Effector memory CD4-positive, alpha-beta T cell (primary cell): Measurements from ENCODE around the gene HIGD1B.
"Not testable (repeated sequence)": the region's sequence is repeated elsewhere in the genome, so short reads cannot be mapped to it uniquely, and the experiment has no call there.

Experiments
- DNase-seq, 3 donors: peaks; one replicate each; pipeline ENCODE4 v3.0.0-alpha.2; 2020
- H3K27ac ChIP-seq: 2 replicates; pipeline ENCODE4 v1.7.0; 2013; ENCODE audit warnings: mild to moderate bottlenecking, low read length, moderate library complexity; ENCODE audit not compliant: insufficient read depth, poor library complexity, severe bottlenecking
- H3K27me3 ChIP-seq: replicated peaks from 2 replicates; pipeline ENCODE4 v1.7.0; 2013; ENCODE audit warnings: mild to moderate bottlenecking, low read length; ENCODE audit not compliant: insufficient read depth, control insufficient read depth, poor library complexity, severe bottlenecking
- H3K36me3 ChIP-seq: 2 replicates; pipeline ENCODE4 v1.7.0; 2013; ENCODE audit warnings: mild to moderate bottlenecking, low read length, moderate library complexity; ENCODE audit not compliant: control insufficient read depth, insufficient read depth
- H3K4me1 ChIP-seq: 2 replicates; pipeline ENCODE4 v1.7.0; 2013; ENCODE audit warnings: low read length, mild to moderate bottlenecking; ENCODE audit not compliant: control insufficient read depth, insufficient read depth, poor library complexity, severe bottlenecking
- H3K4me3 ChIP-seq: 2 replicates; pipeline ENCODE4 v1.7.0; 2013; ENCODE audit warnings: low read length, low read depth, mild to moderate bottlenecking; ENCODE audit not compliant: insufficient read depth, poor library complexity, severe bottlenecking
- H3K9me3 ChIP-seq: 2 replicates; pipeline ENCODE4 v1.7.0; 2013; ENCODE audit warnings: mild to moderate bottlenecking, low read length, moderate library complexity; ENCODE audit not compliant: control insufficient read depth
- total RNA-seq, 3 donors: gene quantifications; one replicate each; lab custom pipeline; 2026; lab: John Stamatoyannopoulos, UW

The HIGD1B gene
- 0 reads per million in 3 donors for total RNA-seq

GRCh38 chr17:44847586-44847985 lies at the start of gene HIGD1B:
HIGD1B (plus strand) TSS chr17:44847883; CDS start chr17:44848153, 270 bp downstream.
- Histone ChIP-seq H3K36me3 (peaks cover 17% of the 10 kb centered on the region), H3K4me3 (no peak within 1 kb of the TSS), H3K27me3 (no peaks in the 10 kb centered on the region), H3K9me3 (no peaks in the 10 kb centered on the region), H3K27ac (no peak within 1 kb of the TSS), H3K4me1 (no peaks in the 10 kb centered on the region)
- no peak for DNase-seq

DNA sequence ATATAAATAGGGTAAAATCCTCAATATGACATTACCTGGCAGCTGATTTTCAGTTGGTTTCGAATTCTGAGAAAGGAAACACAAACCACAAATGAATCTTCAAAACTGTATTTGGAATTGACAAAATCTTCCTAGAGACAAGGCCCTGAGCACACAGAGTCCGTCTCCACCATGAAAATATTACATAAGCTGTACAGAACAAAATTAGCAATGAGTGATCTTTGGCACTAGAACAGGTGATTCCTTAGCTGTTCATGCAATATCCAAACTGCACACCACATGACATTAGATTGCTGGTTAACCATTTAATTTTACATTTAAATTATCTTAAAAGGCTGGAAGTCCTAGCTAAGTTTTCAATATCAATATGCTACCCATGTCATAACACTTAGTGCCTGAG lies 49.3 kb upstream of the HIGD1B start:
- no peaks in the 10 kb centered on the region for H3K36me3 ChIP-seq
- H3K4me3 ChIP-seq, result no peak overlapping the region
- H3K9me3 ChIP-seq, result no peaks in the 10 kb centered on the region
- no peak for DNase-seq
- H3K27ac ChIP-seq, result no peak overlapping the region
- H3K27me3 ChIP-seq, result no peaks in the 10 kb centered on the region
- no peaks in the 10 kb centered on the region for H3K4me1 ChIP-seq

GRCh38 chr17:44801880-44802279 lies 45.8 kb upstream of the HIGD1B start:
- Histone ChIP-seq H3K27ac (no peak overlapping the region), H3K4me3 (no peak overlapping the region), H3K4me1 (no peaks in the 10 kb centered on the region), H3K9me3 (no peaks in the 10 kb centered on the region), H3K36me3 (no peaks in the 10 kb centered on the region), H3K27me3 (no peaks in the 10 kb centered on the region)
- no peak for DNase-seq

- no peaks in the 10 kb centered on the region for H3K9me3 ChIP-seq
- no peaks in the 10 kb centered on the region for H3K36me3 ChIP-seq
- no peak overlapping the region for H3K27ac ChIP-seq
- H3K4me3 ChIP-seq, result no peak overlapping the region
- no peaks in the 10 kb centered on the region for H3K27me3 ChIP-seq
- DNase-seq, result no peak
- H3K4me1 ChIP-seq, result no peaks in the 10 kb centered on the region
Measured at GRCh38 chr17:44804302-44805089, 43.2 kb upstream of the HIGD1B start.

DNA sequence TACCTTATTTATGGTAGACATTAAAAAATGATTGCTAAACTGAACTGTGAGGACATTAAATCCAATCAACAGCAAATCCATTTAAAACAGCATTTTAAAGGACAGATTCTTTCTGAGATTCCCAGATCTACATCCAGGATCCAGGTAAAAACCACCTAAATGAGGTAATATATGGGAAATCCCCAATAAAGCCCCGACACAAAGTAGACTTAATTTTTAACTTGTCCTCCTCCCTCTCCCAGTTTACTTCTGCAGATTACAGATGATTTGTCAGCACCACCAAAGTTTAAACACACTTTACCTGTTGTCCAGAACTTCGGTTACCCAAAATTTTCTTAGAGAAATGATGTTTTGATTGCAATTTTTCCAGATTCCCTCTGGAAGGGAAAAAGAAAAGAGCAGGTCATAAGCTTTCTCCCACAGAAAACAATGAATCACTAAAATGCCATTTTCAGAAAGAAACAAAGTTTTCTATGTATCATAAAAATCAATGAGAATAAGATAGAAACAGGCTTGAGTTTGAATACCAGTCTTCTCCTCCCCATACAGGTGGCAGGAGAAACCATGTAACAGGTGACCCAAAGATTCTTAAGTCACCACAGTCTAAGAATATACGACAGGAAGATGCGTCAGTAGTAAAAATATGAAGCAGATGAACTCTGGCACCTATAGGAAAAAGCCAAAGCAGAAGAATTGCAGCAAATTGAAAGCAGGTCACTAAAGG lies 40.4 kb upstream of the HIGD1B start:
- no peaks in the 10 kb centered on the region for H3K9me3 ChIP-seq
- no peak for DNase-seq
- H3K4me1 ChIP-seq, result no peaks in the 10 kb centered on the region
- H3K4me3 ChIP-seq, result no peak overlapping the region
- no peak overlapping the region for H3K27ac ChIP-seq
- H3K36me3 ChIP-seq, result no peaks in the 10 kb centered on the region
- no peaks in the 10 kb centered on the region for H3K27me3 ChIP-seq

DNA sequence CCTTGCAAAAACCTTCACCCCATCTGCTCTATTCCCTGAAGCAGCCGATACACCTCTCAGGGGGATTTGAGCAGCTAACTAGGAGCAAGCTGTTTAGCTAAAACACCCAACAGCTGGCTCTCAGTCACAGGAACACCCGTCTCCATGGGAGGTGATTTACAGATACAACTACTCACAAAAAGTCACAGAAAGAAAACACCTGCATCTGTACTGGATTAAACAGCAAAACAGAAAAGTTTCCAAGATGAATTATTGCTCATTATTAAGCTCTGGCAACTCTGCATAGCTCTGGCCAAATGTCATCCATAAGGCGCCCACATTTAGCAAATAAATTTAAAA lies 39.9 kb upstream of the HIGD1B start:
- H3K4me1 ChIP-seq, result no peaks in the 10 kb centered on the region

DNA sequence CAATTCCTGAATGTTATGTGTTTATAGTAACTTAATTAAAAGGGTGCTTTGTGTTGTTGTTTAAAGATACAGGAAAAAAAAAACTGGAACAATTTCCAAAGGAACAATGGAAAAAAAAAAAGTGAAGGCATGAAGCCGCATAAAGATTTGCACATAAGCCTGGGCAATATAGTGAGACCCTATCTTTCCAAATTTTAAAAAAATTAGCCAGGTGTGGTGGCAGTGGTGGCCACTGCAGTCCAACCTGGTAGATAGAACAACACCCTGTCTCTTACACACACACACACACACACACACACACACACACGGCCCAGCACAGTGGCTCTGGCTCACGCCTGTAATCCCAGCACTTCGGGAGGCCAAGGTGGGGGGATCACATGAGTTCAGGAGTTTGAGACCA lies 39.5 kb upstream of the HIGD1B start:
- H3K4me3 ChIP-seq, result no peak overlapping the region
- DNase-seq, result no peak
- no peaks in the 10 kb centered on the region for H3K27me3 ChIP-seq
- H3K27ac ChIP-seq, result no peak overlapping the region
- H3K4me1 ChIP-seq, result no peaks in the 10 kb centered on the region
- no peaks in the 10 kb centered on the region for H3K36me3 ChIP-seq
- no peaks in the 10 kb centered on the region for H3K9me3 ChIP-seq

More for the DNA sequence above, 39.9 kb upstream of the HIGD1B start:
- Histone ChIP-seq H3K9me3 (no peaks in the 10 kb centered on the region), H3K36me3 (no peaks in the 10 kb centered on the region), H3K4me3 (no peak overlapping the region), H3K27ac (no peak overlapping the region), H3K27me3 (no peaks in the 10 kb centered on the region)
- no peak for DNase-seq

DNA sequence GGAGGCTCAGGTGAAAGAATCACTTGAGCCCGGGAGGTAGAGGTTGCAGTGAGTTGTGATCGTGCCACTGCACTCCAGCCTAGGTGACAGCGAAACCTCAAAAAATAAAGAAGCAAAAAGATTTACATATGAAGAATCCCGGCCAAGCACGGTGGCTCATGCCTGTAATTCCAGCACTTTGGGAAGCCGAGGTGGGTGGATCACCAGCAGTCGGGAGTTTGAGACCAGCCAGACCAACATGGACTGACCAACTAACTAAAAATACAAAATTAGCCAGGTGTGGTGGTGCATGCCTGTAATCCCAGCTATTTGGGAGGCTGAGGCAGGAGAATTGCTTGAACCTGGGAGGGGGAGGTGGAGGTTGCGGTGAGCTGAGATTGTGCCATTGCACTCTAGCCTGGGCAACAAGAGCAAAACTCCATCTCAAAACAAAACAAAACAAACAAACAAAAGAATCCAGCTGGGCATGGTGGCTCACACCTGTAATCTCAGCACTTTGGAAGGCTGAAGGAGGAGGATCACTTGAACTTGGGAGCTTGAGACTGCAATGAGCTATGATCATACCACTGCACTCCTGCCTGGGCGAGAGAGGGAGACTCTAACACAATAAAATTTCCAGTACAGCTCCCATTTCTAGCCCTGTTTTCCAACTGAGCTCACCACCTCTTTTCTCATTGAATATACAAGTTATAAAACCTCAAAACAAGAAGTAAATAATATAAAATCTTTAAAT lies 38.9 kb upstream of the HIGD1B start:
- not testable (repeated sequence) for H3K27ac ChIP-seq, DNase-seq, H3K4me1 ChIP-seq, H3K36me3 ChIP-seq, H3K9me3 ChIP-seq, H3K27me3 ChIP-seq, H3K4me3 ChIP-seq

GRCh38 chr17:44812263-44812662 lies 35.4 kb upstream of the HIGD1B start:
- no peaks in the 10 kb centered on the region for H3K36me3 ChIP-seq
- no peak for DNase-seq
- H3K27ac ChIP-seq, result no peak overlapping the region
- H3K9me3 ChIP-seq, result no peaks in the 10 kb centered on the region
- no peaks in the 10 kb centered on the region for H3K27me3 ChIP-seq
- no peak overlapping the region for H3K4me3 ChIP-seq
- H3K4me1 ChIP-seq, result no peaks in the 10 kb centered on the region

- H3K27me3 ChIP-seq, H3K4me3 ChIP-seq, H3K27ac ChIP-seq: not testable (repeated sequence)
Measured at GRCh38 chr17:44818508-44818907, 29.2 kb upstream of the HIGD1B start.

More at GRCh38 chr17:44818508-44818907, 29.2 kb upstream of the HIGD1B start:
- not testable (repeated sequence) for H3K9me3 ChIP-seq, H3K4me1 ChIP-seq, DNase-seq, H3K36me3 ChIP-seq
